K562 (cell line): Measurements from ENCODE around the gene SIRT7.
A peak's percentile ranks its signal among the peaks of the same experiment; 100 is the strongest.

Experiments
- BCL6 ChIP-seq: fragments of 250-450 bp; sonication (Bioruptor Pico); IDR thresholded peaks from 2 replicates; pipeline ENCODE4 v1.4.0; 2020
- CTCF ChIP-seq, 3 experiments: IDR thresholded peaks in 2 of 3; conservative IDR thresholded peaks in 1 of 3; 2 replicates each; pipeline ENCODE4 v1.5.1; 2011 to 2012; ENCODE audit warnings: low read length in 3 of 3, mild to moderate bottlenecking in 3 of 3, control low read depth in 2 of 3, improper control_type of control experiment in 1 of 3, inconsistent platforms in 1 of 3, low read depth in 1 of 3, mixed read lengths in 1 of 3, moderate library complexity in 1 of 3; ENCODE audit not compliant: insufficient read depth in 2 of 3
- FOXM1 ChIP-seq, 2 experiments: fragments of 450-650 bp in 1 of 2; sonication (generic) in 1 of 2; formaldehyde crosslinking in 1 of 2; IDR thresholded peaks; 2 replicates each; pipeline versions ENCODE4 v1.6.1 to v1.9.0; 2017 to 2022; ENCODE audit warnings: low read depth in 2 of 2, mild to moderate bottlenecking in 2 of 2, missing genetic modification reagents in 1 of 2, moderate library complexity in 1 of 2
- HDAC2 ChIP-seq: fragments of 450-650 bp; IDR thresholded peaks from 2 replicates; pipeline ENCODE4 v1.6.1; 2016; ENCODE audit warnings: mild to moderate bottlenecking
- HNRNPH1 ChIP-seq: fragments of 200-400 bp; formaldehyde crosslinking; optimal IDR thresholded peaks from 2 replicates; pipeline ENCODE3; 2017; ENCODE audit warnings: low read depth, mild to moderate bottlenecking, low read length, moderate library complexity
- NFYB ChIP-seq: IDR thresholded peaks from 2 replicates; pipeline ENCODE4 v1.6.1; 2011; ENCODE audit warnings: mild to moderate bottlenecking, moderate library complexity; ENCODE audit not compliant: insufficient read length; ENCODE audit errors: extremely low read depth
- PHF8 ChIP-seq: fragments of 200-600 bp; sonication (generic); IDR thresholded peaks from 2 replicates; pipeline ENCODE4 v1.6.1; 2012; ENCODE audit warnings: mixed run types, mild to moderate bottlenecking, inconsistent platforms, low read length, moderate library complexity, borderline replicate concordance
- POLR2AphosphoS2 ChIP-seq: IDR thresholded peaks from 2 replicates; pipeline ENCODE4 v1.6.1; 2012; ENCODE audit warnings: low read length, improper control_type of control experiment
- POLR2AphosphoS5 ChIP-seq: IDR thresholded peaks from 2 replicates; pipeline ENCODE4 v1.6.1; 2011; ENCODE audit warnings: mild to moderate bottlenecking, low read depth, low read length, moderate library complexity; ENCODE audit not compliant: control insufficient read depth, insufficient read depth
- RBM39 ChIP-seq: fragments of 200-400 bp; formaldehyde crosslinking; optimal IDR thresholded peaks from 2 replicates; pipeline ENCODE3; 2018; ENCODE audit warnings: low read depth, low read length
- ZBED1 ChIP-seq: IDR thresholded peaks from 2 replicates; pipeline ENCODE4 v1.6.1; 2014
- ZNF184 ChIP-seq: sonication (generic); formaldehyde crosslinking; IDR thresholded peaks from 2 replicates; pipeline ENCODE4 v1.5.0; 2020; ENCODE audit warnings: missing genetic modification reagents
- ZZZ3 ChIP-seq: fragments of 450-650 bp; IDR thresholded peaks from 2 replicates; pipeline ENCODE4 v1.6.1; 2016; ENCODE audit warnings: antibody characterized with exemption, mild to moderate bottlenecking, moderate library complexity

DNA sequence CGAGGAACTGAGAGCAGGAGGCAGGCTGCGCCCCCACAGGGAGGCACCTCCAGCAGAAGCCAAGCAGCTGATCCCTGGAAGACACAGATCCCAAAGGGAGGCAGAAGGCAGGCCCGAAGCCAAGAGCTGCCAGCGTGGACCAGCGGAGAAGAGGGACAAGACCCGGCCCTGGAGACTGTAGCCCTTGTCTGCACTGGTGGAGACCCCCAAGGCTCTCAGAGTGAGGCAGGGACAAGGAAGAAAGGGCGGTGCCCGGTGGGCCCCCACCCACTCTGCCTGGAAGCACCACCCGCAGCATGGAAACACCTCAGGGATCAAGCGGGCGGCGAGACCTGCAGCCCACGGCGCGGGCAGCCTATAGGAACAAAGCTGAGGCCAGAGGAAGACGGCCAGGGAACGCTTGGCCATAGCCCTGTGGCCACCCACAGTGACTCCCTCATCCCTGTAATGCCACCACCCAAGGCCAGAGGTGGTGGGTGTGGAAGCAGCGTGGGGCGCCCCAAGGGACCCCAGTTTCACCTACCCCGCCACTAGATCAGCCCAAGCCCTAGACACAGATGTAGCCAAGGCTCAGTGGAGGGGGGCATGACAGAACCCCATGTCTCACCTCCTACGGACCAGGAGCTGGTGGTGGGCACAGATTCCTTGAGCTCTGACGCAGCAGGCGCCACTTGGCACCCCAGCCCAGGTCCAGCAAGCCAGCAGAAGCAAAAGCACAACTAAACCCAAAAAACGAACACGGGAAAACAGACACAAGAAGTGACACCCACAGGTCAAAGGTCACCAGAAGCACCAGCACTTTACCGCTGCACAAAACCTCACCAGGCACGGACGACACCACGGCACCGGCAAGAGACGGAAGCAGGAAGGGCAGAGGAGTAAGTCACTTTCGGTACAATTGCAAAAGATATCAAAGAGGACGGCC is 2.9 kb upstream of the SIRT7 start:
- no peak for TF ChIP-seq FOXM1 (IDR thresholded peaks at IDR 0.05; ENCODE audit: low read depth)
- no peak for TF ChIP-seq FOXM1 (CRISPR knock-in tag; IDR thresholded peaks at IDR 0.05; ENCODE audit: low read depth)
- TF ChIP-seq CTCF (IDR thresholded peaks at IDR 0.05 in 2 of 3, conservative IDR thresholded peaks at IDR 0.05 in 1 of 3; ENCODE audit: insufficient read depth in 2 of 3, low read depth in 1 of 3, low read length in 3 of 3): no peak
- no peak for TF ChIP-seq HNRNPH1
- no peak for TF ChIP-seq HDAC2
- no peak for TF ChIP-seq ZBED1
- no peak for TF ChIP-seq RBM39
- TF ChIP-seq PHF8: no peak
- peak; percentile 16; the same call in 1 of the 2 replicates for TF ChIP-seq POLR2AphosphoS5
- TF ChIP-seq POLR2AphosphoS2: no peak
- no peak for TF ChIP-seq ZNF184 (CRISPR knock-in tag)
- TF ChIP-seq ZZZ3: no peak
- TF ChIP-seq NFYB: no peak
- TF ChIP-seq BCL6 (CRISPR knock-in tag): no peak
